ENCODE measurements around the gene FZD4. TPM values are rescaled to one million over a fixed set of nuclear protein-coding genes. Genes with fewer than 3 reads are reported as not detected.
"Not testable (repeated sequence)": the region's sequence is repeated elsewhere in the genome, so short reads cannot be mapped to it uniquely, and the experiment has no call there.

FZD4 gene
- total RNA-seq, 1 donor: 12.7 TPM

- H3K36me3 ChIP-seq (ENCODE audit: insufficient read depth, low read length): no peaks in the 10 kb centered on the region
- peak overlapping the region; percentile 18 for H2AFZ ChIP-seq (ENCODE audit: low read length)
- no peak for DNase-seq (ENCODE audit: insufficient read length, low spot score, missing footprints)
- no peak overlapping the region for H3K27ac ChIP-seq (ENCODE audit: low read depth, low read length)
- no peaks in the 10 kb centered on the region for H4K20me1 ChIP-seq (ENCODE audit: insufficient read depth, low read length)
- no peaks in the 10 kb centered on the region for H3K9me3 ChIP-seq (ENCODE audit: low read depth, low read length)
- H3K27me3 ChIP-seq (ENCODE audit: insufficient read depth, low read length): no peaks in the 10 kb centered on the region
- no peak overlapping the region for H3K4me2 ChIP-seq (ENCODE audit: insufficient read depth, low read length)
- H3K4me3 ChIP-seq (ENCODE audit: insufficient read depth, low read length): no peak overlapping the region
- no peaks in the 10 kb centered on the region for H3K4me1 ChIP-seq (ENCODE audit: insufficient read depth, low read length)
- no peaks in the 10 kb centered on the region for H3K79me2 ChIP-seq (ENCODE audit: insufficient read depth, low read length)
- TF ChIP-seq CTCF (IDR thresholded peaks at IDR 0.05; ENCODE audit: extremely low read depth, low read depth, low read length): no peak
Observed at GRCh38 chr11:86999388-86999787, 44.2 kb upstream of the FZD4 start.

GRCh38 chr11:86996953-86997570 is 41.9 kb upstream of the FZD4 start:
- no peak overlapping the region for H3K4me3 ChIP-seq (ENCODE audit: insufficient read depth, low read length)
- no peak overlapping the region for H2AFZ ChIP-seq (ENCODE audit: low read length)
- no peak overlapping the region for H3K4me2 ChIP-seq (ENCODE audit: insufficient read depth, low read length)
- no peak overlapping the region for H3K27ac ChIP-seq (ENCODE audit: low read depth, low read length)
- H3K79me2 ChIP-seq (ENCODE audit: insufficient read depth, low read length): no peaks in the 10 kb centered on the region
- H3K4me1 ChIP-seq (ENCODE audit: insufficient read depth, low read length): no peaks in the 10 kb centered on the region
- DNase-seq (ENCODE audit: insufficient read length, low spot score, missing footprints): peak; percentile 13
- no peaks in the 10 kb centered on the region for H3K36me3 ChIP-seq (ENCODE audit: insufficient read depth, low read length)
- TF ChIP-seq CTCF (IDR thresholded peaks at IDR 0.05; ENCODE audit: extremely low read depth, low read depth, low read length): no peak
- H3K27me3 ChIP-seq (ENCODE audit: insufficient read depth, low read length): no peaks in the 10 kb centered on the region
- no peaks in the 10 kb centered on the region for H3K9me3 ChIP-seq (ENCODE audit: low read depth, low read length)
- no peaks in the 10 kb centered on the region for H4K20me1 ChIP-seq (ENCODE audit: insufficient read depth, low read length)

GRCh38 chr11:86993031-86993430 is 37.8 kb upstream of the FZD4 start:
- H3K27me3 ChIP-seq (ENCODE audit: insufficient read depth, low read length): no peaks in the 10 kb centered on the region

GRCh38 chr11:86992340-86992739 is 37.1 kb upstream of the FZD4 start:
- H3K36me3 ChIP-seq (ENCODE audit: insufficient read depth, low read length); DNase-seq (ENCODE audit: insufficient read length, low spot score, missing footprints); H3K9me3 ChIP-seq (ENCODE audit: low read depth, low read length); H3K27me3 ChIP-seq (ENCODE audit: insufficient read depth, low read length); H3K4me3 ChIP-seq (ENCODE audit: insufficient read depth, low read length); H2AFZ ChIP-seq (ENCODE audit: low read length); H3K4me1 ChIP-seq (ENCODE audit: insufficient read depth, low read length); H3K79me2 ChIP-seq (ENCODE audit: insufficient read depth, low read length); H3K4me2 ChIP-seq (ENCODE audit: insufficient read depth, low read length); H4K20me1 ChIP-seq (ENCODE audit: insufficient read depth, low read length); H3K27ac ChIP-seq (ENCODE audit: low read depth, low read length): not testable (repeated sequence)

More at GRCh38 chr11:86993031-86993430, 37.8 kb upstream of the FZD4 start:
- Histone ChIP-seq H3K36me3 (ENCODE audit: insufficient read depth, low read length) (no peaks in the 10 kb centered on the region), H3K9me3 (ENCODE audit: low read depth, low read length) (no peaks in the 10 kb centered on the region), H3K79me2 (ENCODE audit: insufficient read depth, low read length) (no peaks in the 10 kb centered on the region), H3K4me1 (ENCODE audit: insufficient read depth, low read length) (peaks cover 8% of the 10 kb centered on the region), H3K4me3 (ENCODE audit: insufficient read depth, low read length) (no peak overlapping the region), H3K27ac (ENCODE audit: low read depth, low read length) (no peak overlapping the region), H2AFZ (ENCODE audit: low read length) (peak overlapping the region; percentile 10), H4K20me1 (ENCODE audit: insufficient read depth, low read length) (no peaks in the 10 kb centered on the region), H3K4me2 (ENCODE audit: insufficient read depth, low read length) (no peak overlapping the region)
- TF ChIP-seq CTCF (IDR thresholded peaks at IDR 0.05; ENCODE audit: extremely low read depth, low read depth, low read length): no peak
- DNase-seq (ENCODE audit: insufficient read length, low spot score, missing footprints): no peak

All from osteoblast (primary cell).